NCI-H1092 treated with DMSO at 0.1 percent for 48 hours (cell line): ENCODE measurements around the gene DCC.

ENCODE experiments used
- DNase-seq: peaks from one replicate; lab custom pipeline; 2025; lab: John Stamatoyannopoulos, UW

DCC gene

GRCh38 chr18:52598921-52599320 is 258.9 kb downstream of the DCC start:
- no peak for DNase-seq

DNA sequence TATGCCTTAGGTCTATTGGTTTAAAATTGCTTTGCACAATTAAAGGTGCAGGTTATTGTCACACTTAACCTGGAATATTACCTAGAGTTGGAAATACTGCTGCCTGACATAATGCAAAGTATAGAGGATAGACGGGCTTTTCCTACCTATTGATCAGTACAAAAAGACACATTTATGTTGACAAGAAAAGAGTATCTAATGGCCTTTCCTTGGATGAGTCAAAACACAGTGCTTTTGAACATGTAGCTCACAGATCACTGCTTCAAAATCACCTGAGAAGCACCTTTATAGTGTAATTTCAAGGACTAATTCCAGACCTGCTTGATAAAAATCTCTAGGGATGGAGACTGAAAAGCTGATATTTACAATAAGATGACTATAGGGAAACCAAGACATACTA is 262.8 kb downstream of the DCC start:
- DNase-seq: no peak

GRCh38 chr18:52605345-52605744 is 265.3 kb downstream of the DCC start:
- DNase-seq: no peak

GRCh38 chr18:52607985-52608384 is 268.0 kb downstream of the DCC start:
- no peak for DNase-seq

DNA sequence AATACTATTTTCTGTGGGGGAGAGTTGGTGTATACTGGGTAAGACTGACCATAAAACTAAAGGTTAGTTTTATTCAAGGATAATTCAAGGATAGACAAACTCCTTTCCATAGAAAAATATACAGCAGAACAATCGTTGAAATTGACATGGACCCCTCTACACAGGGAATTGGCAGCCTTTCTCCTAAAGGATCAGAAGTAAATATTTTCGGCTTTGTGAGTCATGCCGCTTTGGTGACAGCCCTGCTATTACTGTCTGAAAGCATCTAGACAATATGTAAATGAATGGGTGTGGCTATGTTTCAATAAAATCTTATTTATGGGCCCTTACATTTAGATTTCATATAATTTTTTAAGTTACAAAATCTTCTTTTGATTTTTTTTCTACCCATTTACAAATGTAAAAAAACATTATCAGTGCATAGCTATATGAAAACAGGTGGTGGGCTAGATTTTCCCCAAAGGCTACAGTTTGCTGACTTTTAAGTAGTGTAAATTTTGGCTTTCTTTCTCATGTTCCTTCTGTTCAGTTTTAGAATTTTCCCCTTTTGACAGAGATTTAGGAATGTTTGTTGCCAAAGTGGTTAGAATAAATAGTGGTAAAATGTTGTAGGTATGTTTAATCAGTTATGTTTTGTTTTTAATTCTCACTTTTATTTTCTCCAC is 270.6 kb downstream of the DCC start:
- no peak for DNase-seq

DNA sequence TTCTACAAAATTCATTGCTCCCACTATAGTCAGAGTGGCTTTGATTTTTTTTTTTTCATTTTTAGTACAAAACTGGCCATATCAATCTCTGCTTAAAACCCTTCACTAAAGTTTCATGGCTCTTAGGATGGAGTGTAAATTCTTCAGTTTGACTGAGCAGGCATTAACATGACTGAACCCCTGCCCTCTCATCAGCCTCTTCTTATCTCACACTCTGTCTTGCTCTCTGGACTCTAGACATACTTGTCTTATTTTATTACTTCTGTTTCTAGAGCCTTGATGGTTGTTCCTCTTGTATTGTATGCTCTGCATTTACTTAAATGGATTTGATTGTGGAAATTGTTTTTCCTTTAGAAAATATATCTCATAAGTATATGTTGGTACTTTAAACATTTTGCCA is 272.4 kb downstream of the DCC start:
- DNase-seq: no peak

GRCh38 chr18:52615321-52615720 is 275.3 kb downstream of the DCC start:
- no peak for DNase-seq

- no peak for DNase-seq
Observed at GRCh38 chr18:52615943-52616342, 275.9 kb downstream of the DCC start.

DNA sequence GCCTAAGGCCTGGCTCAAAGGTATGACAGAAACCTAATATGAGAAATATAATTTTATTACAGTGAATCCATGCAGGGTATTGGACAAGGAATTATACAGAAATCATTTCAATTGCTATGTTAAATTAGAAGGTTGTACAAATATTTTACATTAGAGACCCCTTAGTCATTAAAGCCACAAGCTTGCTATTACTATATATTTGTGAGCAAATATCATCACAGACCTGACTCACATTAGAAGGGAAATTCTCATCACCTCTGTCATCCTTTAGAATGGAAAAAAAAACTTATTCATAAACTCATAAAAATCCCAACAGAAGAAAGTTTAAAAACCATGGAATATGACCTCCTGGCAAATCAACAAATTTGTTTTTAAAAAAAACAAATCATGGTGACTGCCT is 277.9 kb downstream of the DCC start:
- DNase-seq: no peak

DNA sequence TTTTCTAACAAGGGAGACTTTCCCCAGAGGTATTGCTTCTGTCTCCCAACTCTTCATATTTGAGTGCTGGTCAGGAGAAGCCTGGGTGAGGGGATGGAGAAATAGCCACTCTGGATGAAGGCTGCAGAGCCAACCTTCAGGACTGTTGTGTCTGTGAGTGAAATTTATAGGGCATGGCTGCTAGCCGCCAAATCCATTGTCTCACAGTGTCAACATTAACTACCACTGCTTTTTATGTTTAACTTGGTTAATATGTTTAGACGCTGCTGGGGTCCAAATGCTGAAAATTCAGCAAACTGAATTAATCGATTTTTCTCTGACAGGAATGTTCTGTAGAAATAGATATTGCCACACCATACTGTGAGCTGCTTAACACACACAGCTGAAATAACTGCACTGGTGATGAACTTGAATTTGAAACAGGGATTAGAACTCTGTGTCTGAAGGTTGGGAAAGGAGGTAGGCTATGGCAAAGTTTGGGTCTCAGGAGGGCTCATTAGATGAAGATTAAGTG is 281.0 kb downstream of the DCC start:
- DNase-seq: no peak

GRCh38 chr18:52624702-52625101 is 284.7 kb downstream of the DCC start:
- DNase-seq: no peak

DNA sequence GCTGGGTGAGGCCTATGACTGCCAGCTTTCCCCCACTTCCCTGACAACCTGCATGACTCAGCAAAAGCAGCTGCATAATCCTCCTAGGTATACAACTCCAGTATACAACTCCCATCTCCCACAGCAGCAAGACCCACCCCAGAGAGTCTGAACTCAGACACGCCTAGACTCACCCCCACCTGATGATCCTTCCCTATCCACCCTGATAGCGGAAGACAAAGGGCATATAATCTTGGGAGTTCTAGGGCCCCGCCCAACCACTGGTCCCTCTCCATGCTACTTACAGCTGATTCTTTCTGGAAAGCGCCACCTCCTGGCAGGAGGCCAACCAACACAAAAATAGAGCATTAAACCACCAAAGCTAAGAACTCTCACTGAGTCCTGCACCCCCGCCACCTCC is 296.5 kb downstream of the DCC start:
- no peak for DNase-seq

DNA sequence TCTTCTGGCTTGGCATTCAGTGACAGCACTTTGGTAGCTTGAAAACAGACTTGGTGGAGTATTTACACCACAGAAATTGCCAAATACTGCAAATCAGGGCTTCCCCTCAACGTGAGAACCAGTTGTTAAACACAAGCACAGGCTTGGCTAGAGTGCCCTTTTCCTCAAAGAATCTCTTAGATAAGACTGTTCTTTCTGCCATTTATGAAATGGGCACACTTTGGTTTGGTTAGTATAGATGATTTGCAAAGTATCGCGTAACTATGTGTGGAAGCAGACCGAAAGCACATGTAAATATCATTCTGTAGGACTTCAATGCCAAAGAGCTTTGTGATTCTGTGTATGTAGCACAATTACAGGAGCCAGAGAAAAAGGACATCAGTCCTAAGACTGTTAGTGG is 308.2 kb downstream of the DCC start:
- DNase-seq: no peak

- no peak for DNase-seq
Observed at GRCh38 chr18:52652391-52652790, 312.4 kb downstream of the DCC start.

- no peak for DNase-seq
Observed at GRCh38 chr18:52657043-52657805, 317.2 kb downstream of the DCC start.

- no peak for DNase-seq
Observed at GRCh38 chr18:52667463-52668065, 327.6 kb downstream of the DCC start.

DNA sequence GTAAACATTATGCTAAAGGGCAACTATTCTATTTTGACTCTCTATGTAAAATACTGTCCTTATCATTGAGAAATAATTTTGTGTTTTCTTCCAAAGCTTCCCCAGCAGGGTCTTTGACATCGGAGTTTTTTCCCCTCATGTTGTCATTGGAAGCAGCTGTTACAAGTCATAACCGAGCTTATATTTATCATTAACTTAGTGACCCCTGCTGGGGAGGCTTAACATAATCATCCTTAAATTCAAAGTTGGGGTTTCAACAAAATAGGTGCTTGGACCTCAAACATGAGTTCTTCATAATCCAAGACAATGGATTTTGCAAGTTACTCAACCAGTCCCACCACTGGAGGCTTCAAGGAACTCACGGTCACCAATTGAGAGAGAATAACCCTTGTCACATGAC is 330.9 kb downstream of the DCC start:
- DNase-seq: peak; percentile 70

GRCh38 chr18:52678034-52678433 is 338.0 kb downstream of the DCC start:
- no peak for DNase-seq

DNA sequence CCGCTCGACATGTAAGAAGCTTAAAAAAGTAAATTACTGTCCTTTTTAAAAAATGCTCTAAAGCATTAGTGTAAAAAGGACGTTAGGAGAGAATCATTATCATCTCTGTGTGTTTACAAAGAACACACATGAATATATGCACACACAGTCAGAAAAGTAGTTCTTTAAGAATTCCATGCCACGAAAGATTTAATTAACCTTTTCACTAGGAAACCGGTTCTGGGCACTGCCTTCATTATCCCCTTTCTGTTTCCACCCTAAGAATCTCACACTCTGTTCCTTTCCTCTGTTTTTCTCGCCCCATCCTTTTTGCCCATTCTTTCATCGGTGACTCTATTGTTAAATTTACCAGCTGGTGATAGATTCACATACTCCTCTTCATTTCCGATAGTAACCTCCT is 338.6 kb downstream of the DCC start:
- no peak for DNase-seq

GRCh38 chr18:52679354-52679753 is 339.4 kb downstream of the DCC start:
- no peak for DNase-seq

GRCh38 chr18:52682260-52682659 is 342.3 kb downstream of the DCC start:
- DNase-seq: no peak

DNA sequence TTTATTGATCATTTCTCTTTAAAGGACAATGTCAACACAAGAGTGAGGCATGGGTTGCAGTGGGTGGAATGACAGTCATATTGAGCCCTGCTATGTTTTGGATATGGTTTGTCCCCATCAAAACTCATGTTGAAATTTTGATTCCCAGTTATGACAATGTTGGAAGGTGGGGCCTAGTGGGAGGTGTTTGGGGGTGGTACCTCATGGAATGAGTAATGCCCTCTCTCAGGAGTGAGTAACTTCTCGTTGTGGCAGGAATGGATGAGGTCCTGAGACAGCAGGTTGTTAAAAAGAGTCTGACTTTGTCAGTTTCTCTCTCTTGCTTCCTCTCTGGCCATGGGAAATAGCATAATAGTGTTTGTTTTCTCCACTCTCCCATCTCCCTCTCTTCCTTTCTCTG is 345.3 kb downstream of the DCC start:
- no peak for DNase-seq

GRCh38 chr18:52691841-52692240 is 351.8 kb downstream of the DCC start:
- no peak for DNase-seq
